Activated CD4-positive, alpha-beta T cell treated with anti-CD3 and anti-CD28 coated beads, Interleukin-2, Interleukin-6, amounts not matched to agents 100 ng/mL and 50 ng/mL, durations not matched to agents 16 hours and 8 hours (primary cell): Measurements from ENCODE around the gene IDI2.

Experiments used
- DNase-seq: peaks from one replicate; pipeline ENCODE4 v3.0.0-alpha.2; 2020

Gene IDI2

GRCh38 chr10:976316-976715, 49.3 kb downstream of the IDI2 start:
- DNase-seq: no peak

DNA sequence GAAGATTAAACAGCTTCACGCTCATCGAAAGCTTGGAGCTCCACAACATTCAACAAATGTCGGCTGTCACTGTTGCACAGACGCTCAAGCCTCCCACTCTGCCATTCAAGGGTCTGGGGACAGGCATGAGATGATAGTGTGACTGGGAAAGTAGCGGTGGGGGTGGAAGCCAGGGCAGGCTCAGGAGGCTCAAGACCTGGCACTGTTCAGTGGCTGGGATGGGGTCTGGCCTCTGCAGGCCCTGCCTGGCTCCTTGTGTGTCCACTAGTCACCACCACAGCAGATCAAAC, 50.9 kb downstream of the IDI2 start:
- no peak for DNase-seq

DNA sequence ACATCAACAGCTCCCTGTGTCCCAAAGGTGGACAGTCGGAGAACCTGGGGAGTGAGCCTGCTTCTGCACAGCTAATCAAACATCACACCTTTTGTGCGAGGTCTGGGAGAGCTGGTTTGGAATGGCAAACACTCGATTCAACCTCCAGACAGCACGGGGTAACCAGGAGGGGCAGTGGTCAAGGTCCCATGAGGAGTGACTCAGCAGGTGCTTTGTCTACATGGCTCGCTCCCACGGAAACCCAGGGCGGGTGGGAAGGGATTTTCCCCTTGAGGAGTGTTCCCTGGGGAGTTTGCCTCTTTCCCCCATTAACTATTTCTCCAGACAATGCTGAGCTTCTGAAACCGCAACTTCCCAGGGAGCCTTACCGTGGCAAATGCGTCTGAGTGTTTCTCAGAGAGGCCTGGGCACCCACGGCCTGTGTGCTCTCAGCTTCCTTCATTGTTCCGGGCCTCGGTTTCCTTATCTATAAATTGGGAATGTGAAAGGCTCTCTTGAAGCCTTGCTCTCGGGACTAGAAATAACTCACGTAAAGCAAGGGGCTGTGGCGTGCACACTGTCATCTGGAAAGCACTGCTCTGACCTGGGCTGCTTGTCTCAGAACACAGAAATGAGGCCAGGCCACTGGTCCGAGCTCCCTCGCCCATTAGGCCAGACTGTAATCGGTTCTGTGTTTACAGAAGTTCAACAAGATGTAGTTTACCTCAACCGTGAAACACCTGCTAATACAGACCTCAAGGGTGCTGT, 51.4 kb downstream of the IDI2 start:
- DNase-seq: no peak

DNA sequence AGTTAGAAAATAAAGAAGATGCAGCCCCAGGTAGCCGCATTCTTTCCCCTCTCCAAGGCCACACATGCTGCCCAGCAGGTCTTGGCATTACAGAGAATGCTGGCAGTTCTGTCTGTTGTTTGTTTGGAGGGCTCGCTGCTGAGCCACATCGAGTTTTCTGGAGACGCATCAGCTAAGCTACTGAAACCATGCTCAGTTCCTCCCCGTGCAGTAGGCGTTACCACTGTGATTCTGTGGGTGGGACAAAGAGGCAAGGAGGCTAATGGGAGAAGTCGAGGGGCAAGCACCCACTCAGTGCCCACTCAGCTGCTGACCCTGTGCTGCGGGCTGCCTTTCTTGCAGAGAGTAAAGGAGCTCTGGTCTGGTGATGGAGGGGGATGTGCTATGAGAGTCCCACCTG, 52.9 kb downstream of the IDI2 start:
- DNase-seq: no peak

DNA sequence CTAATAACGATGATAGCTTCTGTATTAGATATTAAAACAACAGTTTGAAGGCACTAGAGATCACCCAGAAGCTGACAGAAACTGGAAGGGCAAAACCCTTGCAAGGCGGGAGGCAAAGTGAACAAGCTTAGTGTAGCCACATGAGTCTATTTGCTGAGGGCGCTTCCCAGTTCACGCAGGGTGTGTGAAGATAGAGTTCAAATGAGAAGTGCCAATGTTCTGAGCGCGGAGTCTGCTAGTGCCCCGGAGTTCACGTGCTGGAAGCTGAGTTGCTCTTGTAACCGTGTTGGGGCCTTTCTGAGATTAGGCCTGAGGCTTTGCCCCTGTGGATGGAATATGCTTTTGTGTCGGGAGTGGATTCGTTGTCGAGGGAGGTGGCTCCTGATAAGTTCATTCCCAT, 54.0 kb downstream of the IDI2 start:
- DNase-seq: no peak

DNA sequence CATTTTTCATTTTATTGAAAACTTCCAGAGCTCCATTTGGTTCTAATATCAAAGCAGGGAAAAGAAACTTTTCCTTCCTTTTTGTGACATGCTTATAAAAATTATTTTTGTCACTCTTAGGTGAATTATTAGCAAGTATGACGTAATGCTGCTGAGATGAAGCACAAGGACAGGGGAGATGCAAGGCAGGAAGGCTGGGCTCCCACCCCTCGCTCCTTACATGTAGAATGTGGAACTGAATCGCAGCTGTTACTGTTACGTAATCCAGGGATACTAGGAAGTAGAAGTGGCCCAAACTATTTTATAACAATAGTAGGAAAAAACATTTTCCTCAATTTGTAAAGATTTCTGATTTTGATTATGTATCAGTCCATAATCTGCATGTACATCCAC, 54.5 kb downstream of the IDI2 start:
- no peak for DNase-seq

GRCh38 chr10:970311-971149, 55.1 kb downstream of the IDI2 start:
- DNase-seq: no peak

- no peak for DNase-seq
Observed at GRCh38 chr10:969473-970150, 56.0 kb downstream of the IDI2 start.
